ENCODE results near the gene GBX2. TPM values are rescaled to one million over a fixed set of nuclear protein-coding genes. Genes with fewer than 3 reads are reported as not detected.

The GBX2 gene
- total RNA-seq, 1 donor from 2014 or later = 0.84 TPM

- peak; percentile 87 for TF ChIP-seq CTCF (IDR thresholded peaks at IDR 0.05; ENCODE audit: insufficient read depth, low read length, poor library complexity, severe bottlenecking)
- no peaks in the 10 kb centered on the region for H3K36me3 ChIP-seq (ENCODE audit: control insufficient read depth, insufficient read depth, low read length)
- peaks cover 20% of the 10 kb centered on the region for H3K27me3 ChIP-seq (ENCODE audit: control insufficient read depth, insufficient read depth, low read length)
- DNase-seq (ENCODE audit: low read depth) = no peak
- H3K4me3 ChIP-seq (ENCODE audit: low read depth, low read length) = peak overlapping the region; percentile 47
Observed at GRCh38 chr2:236177967-236178889, 10.0 kb upstream of the GBX2 start.

- H3K4me3 ChIP-seq (ENCODE audit: low read depth, low read length) = peak overlapping the region; percentile 4
- peak; percentile 50 for TF ChIP-seq CTCF (IDR thresholded peaks at IDR 0.05; ENCODE audit: insufficient read depth, low read length, poor library complexity, severe bottlenecking)
- DNase-seq (ENCODE audit: low read depth) = no peak
- H3K27me3 ChIP-seq (ENCODE audit: control insufficient read depth, insufficient read depth, low read length) = peaks cover 27% of the 10 kb centered on the region
- H3K36me3 ChIP-seq (ENCODE audit: control insufficient read depth, insufficient read depth, low read length) = no peaks in the 10 kb centered on the region
Observed at GRCh38 chr2:236177604-236177966, 9.4 kb upstream of the GBX2 start.

- TF ChIP-seq CTCF (IDR thresholded peaks at IDR 0.05; ENCODE audit: insufficient read depth, low read length, poor library complexity, severe bottlenecking) = no peak
- Histone ChIP-seq H3K4me3 (ENCODE audit: low read depth, low read length) (no peak overlapping the region), H3K36me3 (ENCODE audit: control insufficient read depth, insufficient read depth, low read length) (no peaks in the 10 kb centered on the region)
Observed at GRCh38 chr2:236176951-236177350, 8.8 kb upstream of the GBX2 start.

GRCh38 chr2:236176417-236176816 is 8.2 kb upstream of the GBX2 start:
- Histone ChIP-seq H3K4me3 (ENCODE audit: low read depth, low read length) (no peak overlapping the region), H3K27me3 (ENCODE audit: control insufficient read depth, insufficient read depth, low read length) (peaks cover 38% of the 10 kb centered on the region), H3K36me3 (ENCODE audit: control insufficient read depth, insufficient read depth, low read length) (no peaks in the 10 kb centered on the region)
- DNase-seq (ENCODE audit: low read depth) = no peak
- peak; percentile 61 for TF ChIP-seq CTCF (IDR thresholded peaks at IDR 0.05; ENCODE audit: insufficient read depth, low read length, poor library complexity, severe bottlenecking)

More at GRCh38 chr2:236176951-236177350, 8.8 kb upstream of the GBX2 start:
- peaks cover 33% of the 10 kb centered on the region for H3K27me3 ChIP-seq (ENCODE audit: control insufficient read depth, insufficient read depth, low read length)
- no peak for DNase-seq (ENCODE audit: low read depth)

GRCh38 chr2:236175548-236176150 is 7.5 kb upstream of the GBX2 start:
- Histone ChIP-seq H3K36me3 (ENCODE audit: control insufficient read depth, insufficient read depth, low read length) (no peaks in the 10 kb centered on the region), H3K4me3 (ENCODE audit: low read depth, low read length) (no peak overlapping the region), H3K27me3 (ENCODE audit: control insufficient read depth, insufficient read depth, low read length) (peaks cover 46% of the 10 kb centered on the region)
- no peak for TF ChIP-seq CTCF (IDR thresholded peaks at IDR 0.05; ENCODE audit: insufficient read depth, low read length, poor library complexity, severe bottlenecking)
- DNase-seq (ENCODE audit: low read depth) = no peak

All from kidney epithelial cell (primary cell).